SHP77 treated with DMSO at 0.1 percent for 48 hours (cell line): ENCODE data around the gene BHLHE40.

Source experiments
- DNase-seq: peaks from one replicate; lab custom pipeline; 2025; lab: John Stamatoyannopoulos, UW

BHLHE40 gene

GRCh38 chr3:5001135-5001534, 21.9 kb downstream of the BHLHE40 start:
- no peak for DNase-seq

DNA sequence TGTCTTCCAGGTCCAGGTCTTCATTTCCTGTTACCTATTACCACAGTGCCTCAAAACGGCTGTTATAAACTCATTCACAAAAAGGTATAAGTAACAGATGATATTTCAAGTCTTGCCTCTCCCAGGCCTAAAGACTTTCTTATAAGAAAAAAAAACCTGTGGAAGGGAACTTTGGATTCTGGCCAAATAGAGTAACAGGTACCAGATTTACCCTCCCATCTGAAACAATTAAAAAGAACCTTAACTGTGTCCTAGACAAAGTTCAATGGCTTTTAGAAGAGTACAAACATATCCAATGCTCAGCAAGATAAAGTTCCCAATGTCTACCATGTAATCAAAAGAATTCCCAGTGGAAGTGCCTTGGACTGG, 22.6 kb downstream of the BHLHE40 start:
- DNase-seq, result no peak

GRCh38 chr3:5002174-5002870, 23.1 kb downstream of the BHLHE40 start:
- DNase-seq, result no peak

DNA sequence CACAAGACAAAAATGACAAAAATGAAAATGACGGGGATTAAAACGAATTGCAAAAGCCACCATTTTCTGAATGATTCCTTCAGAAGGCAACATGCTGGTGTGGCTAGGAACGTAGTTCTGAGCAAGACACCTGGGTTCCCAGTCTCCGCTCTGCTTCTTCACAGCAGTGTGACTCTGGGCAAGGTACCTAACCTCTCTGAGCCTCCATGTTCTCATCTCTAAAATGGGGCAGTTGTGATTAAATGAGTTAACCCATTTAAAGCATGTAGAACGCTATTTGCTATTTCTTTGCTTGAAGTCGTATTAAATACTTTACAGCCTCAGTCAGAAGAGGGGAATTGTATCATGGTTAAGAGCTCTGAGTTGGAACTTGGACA, 23.6 kb downstream of the BHLHE40 start:
- no peak for DNase-seq

GRCh38 chr3:5004319-5005152, 25.3 kb downstream of the BHLHE40 start:
- DNase-seq, result no peak

- no peak for DNase-seq
These were observed 26.1 kb downstream of the BHLHE40 start for GRCh38 chr3:5005367-5005766.

GRCh38 chr3:5006755-5007202, 27.5 kb downstream of the BHLHE40 start:
- DNase-seq, result no peak

DNA sequence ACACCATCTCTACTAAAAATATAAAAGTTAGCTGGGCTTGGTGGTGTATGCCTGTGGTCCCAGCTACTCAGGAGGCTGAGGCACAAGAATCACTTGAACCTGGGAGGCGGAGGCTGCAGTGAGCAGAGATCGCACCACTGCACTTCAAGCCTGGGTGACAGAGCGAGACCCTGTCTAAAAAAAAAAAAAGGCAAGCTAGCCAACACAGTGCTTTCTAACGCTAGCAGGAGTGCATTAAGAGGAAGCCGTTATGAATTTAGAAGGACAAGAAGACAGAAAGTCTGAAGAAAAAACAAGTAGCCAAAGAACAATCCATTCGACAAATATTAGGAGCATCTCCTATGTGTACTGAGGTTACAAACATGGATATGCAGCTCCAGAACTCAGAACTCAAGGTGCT, 28.6 kb downstream of the BHLHE40 start:
- no peak for DNase-seq

DNA sequence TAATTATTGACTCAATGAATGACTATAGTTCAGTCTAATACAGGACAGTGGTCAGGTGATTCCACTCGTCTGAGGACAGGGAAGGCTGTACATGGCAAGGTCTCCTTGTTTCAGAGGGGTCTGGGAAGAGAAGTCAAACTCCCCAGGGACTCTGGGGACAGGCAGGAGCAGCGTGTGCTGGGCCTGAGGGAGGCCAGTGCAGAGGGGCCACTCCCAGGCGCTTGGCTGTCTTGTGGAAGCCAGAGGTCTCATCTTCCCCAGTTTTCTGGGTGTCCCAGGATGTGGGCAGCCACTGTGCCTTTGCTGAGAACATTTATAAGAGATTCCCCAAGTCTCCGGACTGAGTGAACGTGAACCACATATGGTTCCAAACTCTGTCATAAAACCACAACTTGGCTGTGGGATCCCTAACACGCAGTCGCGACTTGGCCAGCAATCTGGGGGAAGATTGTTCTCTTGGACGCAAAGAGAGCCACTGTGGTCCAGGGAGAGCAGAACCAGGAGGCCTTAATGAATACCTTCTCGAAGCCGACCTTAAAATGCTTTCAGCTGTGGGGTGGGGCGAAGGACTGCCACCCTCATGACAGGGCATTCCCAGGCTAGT, 30.4 kb downstream of the BHLHE40 start:
- DNase-seq, result no peak

DNA sequence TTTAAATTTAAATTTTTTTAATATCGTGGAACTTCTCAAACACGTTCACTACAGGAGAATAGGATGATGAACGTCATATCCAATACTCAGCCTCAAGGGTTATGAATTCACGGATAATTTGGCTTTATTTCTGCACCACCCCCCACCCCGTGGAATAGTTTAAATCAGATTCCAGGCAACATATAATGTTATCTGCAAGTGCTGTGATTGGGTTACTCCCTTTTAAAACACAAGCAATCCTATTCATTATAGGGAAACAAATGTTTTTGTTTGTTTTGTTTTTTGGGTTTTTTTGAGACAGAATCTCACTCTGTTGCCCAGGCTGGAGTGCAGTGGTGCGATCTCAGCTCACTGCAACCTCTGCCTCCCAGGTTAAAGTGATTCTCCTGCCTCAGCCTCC, 30.9 kb downstream of the BHLHE40 start:
- no peak for DNase-seq

DNA sequence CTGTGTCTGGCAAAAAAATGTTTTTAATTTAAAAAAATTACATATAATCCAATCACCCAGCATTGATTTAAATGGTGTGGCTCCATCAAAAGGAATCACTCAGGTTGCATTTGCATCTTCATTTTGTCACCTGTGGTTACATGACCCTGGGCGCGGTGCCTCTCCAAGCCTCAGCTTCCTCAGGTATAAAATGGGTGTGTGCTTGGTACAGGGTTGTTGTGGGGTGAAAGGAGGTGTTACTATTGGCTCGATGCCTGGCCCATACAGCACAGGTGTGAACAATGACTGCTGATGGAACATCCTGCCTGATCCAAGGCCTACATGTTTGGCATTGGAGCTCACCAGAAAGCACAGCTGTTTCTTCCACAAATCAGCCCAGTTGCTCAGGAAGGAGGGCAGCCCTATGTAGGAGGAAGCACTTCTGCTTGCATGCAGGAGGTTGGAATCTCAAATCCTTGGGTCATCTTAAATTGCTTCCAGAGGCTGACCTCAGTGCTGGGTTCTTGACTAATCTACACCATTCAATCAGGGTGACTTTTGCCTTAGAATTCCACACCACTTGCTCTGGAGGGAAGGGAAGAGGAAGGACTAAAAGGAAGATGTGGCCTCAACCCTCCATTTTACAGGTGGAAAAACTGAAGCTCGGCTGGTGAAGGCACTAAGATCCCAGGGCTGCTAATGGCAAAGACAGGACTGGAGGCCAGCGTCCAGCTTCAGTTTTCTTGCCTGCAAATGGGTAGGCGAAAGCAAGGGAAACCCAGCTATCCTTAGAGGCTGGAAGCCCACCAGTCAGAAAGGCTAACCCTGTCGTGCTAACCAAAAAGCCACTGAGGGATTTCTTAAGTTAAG, 31.7 kb downstream of the BHLHE40 start:
- DNase-seq, result no peak

- no peak for DNase-seq
These were observed 32.5 kb downstream of the BHLHE40 start for GRCh38 chr3:5011555-5012256.

- DNase-seq, result no peak
These were observed 33.1 kb downstream of the BHLHE40 start for GRCh38 chr3:5012367-5012766.

DNA sequence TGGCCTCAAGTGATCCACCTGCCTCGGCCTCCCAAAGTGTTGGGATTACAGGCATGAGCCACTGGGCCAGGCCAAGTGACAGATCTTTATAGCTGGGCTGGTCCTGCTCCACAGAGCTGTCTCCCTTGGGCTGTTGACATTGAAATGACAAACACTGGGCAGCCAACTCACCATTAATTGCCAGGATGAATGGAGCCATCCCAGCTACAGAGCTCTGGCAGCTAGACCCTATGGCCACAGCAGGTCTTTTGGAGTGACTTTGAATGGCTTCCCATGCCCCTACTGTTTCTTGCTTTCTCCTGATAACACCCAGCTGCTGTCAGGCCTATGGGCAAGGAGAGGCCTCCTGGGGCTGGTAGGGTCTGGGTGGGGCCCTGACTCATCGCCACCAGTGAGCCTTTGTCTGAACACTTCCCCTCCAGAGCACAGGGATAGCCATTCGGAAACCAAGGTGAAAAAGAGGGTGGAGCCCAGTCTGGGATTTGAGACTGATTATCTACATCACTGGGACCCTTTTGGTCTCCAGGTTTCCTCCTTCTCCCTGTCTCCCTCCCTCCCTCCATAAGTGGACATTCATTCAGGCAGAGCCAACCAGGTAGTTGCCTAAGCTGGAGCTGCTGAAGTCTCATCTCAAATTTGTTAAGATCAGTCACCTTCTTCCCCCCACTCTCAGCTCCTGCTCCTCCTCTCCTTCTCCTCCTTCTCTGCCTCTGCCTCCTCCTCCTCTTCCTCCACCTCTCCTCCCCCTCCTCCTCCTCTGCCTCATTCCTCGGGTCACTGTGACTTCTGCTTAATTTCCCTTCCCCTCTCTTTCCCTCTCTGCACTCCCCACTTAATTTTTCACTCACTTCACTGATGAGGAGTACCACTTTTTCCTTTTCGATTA, 34.0 kb downstream of the BHLHE40 start:
- no peak for DNase-seq

DNA sequence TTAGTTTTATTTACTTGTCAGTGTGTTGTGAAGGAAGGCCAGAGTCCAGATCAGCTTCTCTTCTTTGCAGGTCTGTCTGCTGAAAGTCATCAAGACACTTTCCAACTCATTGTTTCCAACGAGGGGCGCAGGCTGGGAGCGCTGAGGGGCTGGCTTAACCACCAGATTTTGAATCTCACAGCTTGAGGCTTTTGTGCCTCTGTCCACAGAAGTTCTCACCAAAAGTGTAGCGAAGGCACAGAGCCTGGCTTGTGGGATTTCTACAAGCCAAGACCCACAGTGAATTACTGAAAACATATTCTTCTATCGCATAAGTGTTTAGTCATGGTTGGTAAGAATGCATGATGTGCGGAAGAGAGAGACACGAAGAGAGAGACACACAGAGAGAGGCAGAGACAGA, 35.2 kb downstream of the BHLHE40 start:
- no peak for DNase-seq

DNA sequence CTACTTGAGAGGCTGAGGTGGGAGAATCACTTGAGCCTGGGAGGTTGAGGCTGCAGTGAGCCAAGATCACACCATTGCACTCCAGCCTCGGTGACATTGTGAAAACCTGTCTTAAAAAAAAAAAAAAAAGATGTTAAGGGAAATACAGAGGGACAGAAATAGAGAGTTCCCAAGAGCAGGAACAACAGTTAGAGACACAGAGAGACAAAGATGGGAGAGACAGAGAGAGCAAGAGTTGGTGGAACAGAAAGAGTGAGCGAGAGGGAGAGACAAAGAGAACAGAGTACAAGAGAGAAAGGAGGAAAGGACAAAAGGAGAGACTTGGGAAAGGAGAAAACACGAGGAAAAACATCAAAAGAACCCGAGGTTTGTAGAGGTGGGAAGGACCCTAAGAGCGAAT, 35.8 kb downstream of the BHLHE40 start:
- DNase-seq, result no peak

- no peak for DNase-seq
These were observed 37.2 kb downstream of the BHLHE40 start for GRCh38 chr3:5016211-5017161.

DNA sequence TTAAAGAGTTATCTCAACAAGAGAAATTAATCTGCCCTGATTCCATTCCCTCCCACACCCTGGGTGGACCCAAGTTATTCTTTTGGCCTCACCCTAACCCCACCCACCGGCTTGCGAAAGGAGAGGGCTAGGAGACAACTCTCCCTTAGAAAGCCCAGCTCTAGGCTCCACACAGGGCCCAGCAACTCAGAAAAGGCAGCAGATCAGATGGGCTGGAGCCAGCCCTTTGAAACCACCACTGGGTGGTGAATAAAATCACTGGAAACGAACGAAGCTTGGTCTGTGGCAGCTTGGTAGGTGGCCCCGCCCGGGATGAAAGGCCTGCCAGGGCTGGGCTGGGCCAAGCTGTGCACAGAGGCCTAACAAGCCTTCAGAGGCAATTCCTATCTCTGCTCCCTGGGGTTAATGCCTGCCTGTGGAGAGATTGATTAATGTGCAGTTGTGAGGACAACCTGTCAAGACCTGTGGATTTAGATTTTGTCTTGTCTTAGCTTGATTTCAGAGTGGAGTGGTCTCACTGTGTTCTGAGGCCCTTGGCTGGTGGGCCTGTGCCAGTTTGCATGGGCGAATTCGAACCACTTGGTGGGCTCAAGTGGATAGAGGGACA, 38.8 kb downstream of the BHLHE40 start:
- DNase-seq, result no peak
